NCI-H1105 (cell line): ENCODE data around the gene UNC5C.

Experiments
- DNase-seq: peaks from one replicate; lab custom pipeline; 2025; lab: John Stamatoyannopoulos, UW

UNC5C gene

GRCh38 chr4:95129031-95129430 lies 419.7 kb downstream of the UNC5C start:
- DNase-seq = no peak

- no peak for DNase-seq
Measured at GRCh38 chr4:95124906-95125504, 423.8 kb downstream of the UNC5C start.

- DNase-seq = no peak
Measured at GRCh38 chr4:95122001-95122400, 426.8 kb downstream of the UNC5C start.

GRCh38 chr4:95120456-95120855 lies 428.3 kb downstream of the UNC5C start:
- DNase-seq = no peak

GRCh38 chr4:95118497-95118896 lies 430.3 kb downstream of the UNC5C start:
- no peak for DNase-seq

GRCh38 chr4:95114521-95114920 lies 434.3 kb downstream of the UNC5C start:
- DNase-seq = no peak
